ENCODE measurements around the gene IGSF8. TPM values are rescaled to one million over a fixed set of nuclear protein-coding genes. Genes with fewer than 3 reads are reported as not detected.

The IGSF8 gene
- total and polyA plus RNA-seq, 2 donors (not counting 3 experiments of a cell fraction or from before 2014, with no cell fraction given) = 9.5 to 17.5 TPM

GRCh38 chr1:160090760-160091159 lies 7.7 kb downstream of the IGSF8 start:
- Histone ChIP-seq H3K27me3 (ENCODE audit: control insufficient read depth in 2 of 2, insufficient read depth in 2 of 2, low read length in 2 of 2) (peaks cover 0 to 2% of the 10 kb centered on the region in 2 experiments), H3K9me1 (replicated peaks; ENCODE audit: control insufficient read depth, extremely low read depth, insufficient read depth, low read length) (no peaks in the 10 kb centered on the region), H3K9me3 (replicated peaks; ENCODE audit: control insufficient read depth, insufficient read depth, low read length) (no peaks in the 10 kb centered on the region), H3K4me3 (replicated peaks in 1 of 3; ENCODE audit: insufficient read depth in 1 of 3, low read depth in 1 of 3, low read length in 3 of 3) (no peak overlapping the region), H3K79me2 (ENCODE audit: control insufficient read depth, insufficient read depth, low read length) (no peaks in the 10 kb centered on the region), H3K4me1 (ENCODE audit: control insufficient read depth, extremely low read depth, insufficient read depth, low read length) (no peaks in the 10 kb centered on the region), H2AFZ (ENCODE audit: low read depth, low read length) (no peak overlapping the region), H3K9ac (replicated peaks; ENCODE audit: extremely low read depth, insufficient read depth, low read length) (no peak overlapping the region), H3K36me3 (ENCODE audit: control insufficient read depth in 2 of 2, extremely low read depth in 1 of 2, insufficient read depth in 2 of 2, low read length in 2 of 2) (no peaks in the 10 kb centered on the region), H4K20me1 (replicated peaks; ENCODE audit: control insufficient read depth, extremely low read depth, insufficient read depth, low read length) (no peaks in the 10 kb centered on the region), H3K4me2 (ENCODE audit: insufficient read depth, low read length) (no peak overlapping the region), H3K27ac (ENCODE audit: insufficient read depth, low read depth, low read length) (no peak overlapping the region)
- TF ChIP-seq POLR2AphosphoS5 (IDR thresholded peaks at IDR 0.05; ENCODE audit: insufficient read depth, low read depth, low read length) (no peak), GATA2 (IDR thresholded peaks at IDR 0.05; ENCODE audit: insufficient read depth, insufficient read length, low read depth, low read length) (no peak), MAX (IDR thresholded peaks at IDR 0.05; ENCODE audit: insufficient read depth, insufficient read length) (no peak), JUN (IDR thresholded peaks at IDR 0.05; ENCODE audit: borderline replicate concordance, insufficient read depth, insufficient read length, low read depth) (no peak), EZH2 (IDR thresholded peaks at IDR 0.05; ENCODE audit: borderline replicate concordance, low read depth, low read length, severe bottlenecking) (no peak), POLR2A (IDR thresholded peaks at IDR 0.05; ENCODE audit: low read depth, low read length) (no peak), CTCF (IDR thresholded peaks at IDR 0.05; ENCODE audit: extremely low read depth in 1 of 2, insufficient read depth in 1 of 2, low read depth in 1 of 2, low read length in 2 of 2) (no peak), FOS (IDR thresholded peaks at IDR 0.05; ENCODE audit: borderline replicate concordance, insufficient read depth, low read length) (no peak), MYC (IDR thresholded peaks at IDR 0.05; ENCODE audit: low read depth, low read length) (no peak)
- FAIRE-seq (no peak), DNase-seq (ENCODE audit: low read depth, low spot score) (no peak)
- intact Hi-C loops (cut with micrococcal nuclease) (no loop called here), dilution Hi-C loops (cut with MboI; ENCODE audit: extremely low pct_ligation_motif_present, low sequenced_read_pairs) (no loop called here)
- ChIA-PET CTCF (interaction anchor here (1.2 kb wide), 1 partner anchor 11 kb away, joined by 4 read pairs; no protein-coding TSS in a partner anchor), POLR2A (no interaction called here)
- no TSS peak for BruUV-seq (replicated peaks)
